GM19328 (cell line): ENCODE results near the gene OR6C76.

Source experiments
- ATAC-seq: cut with Tn5 transposase; IDR thresholded peaks from one replicate; pipeline ENCODE4 v1.9.1; 2021; ENCODE audit warnings: mild to moderate bottlenecking, moderate library complexity; ENCODE audit not compliant: unreplicated experiment

Gene OR6C76

DNA sequence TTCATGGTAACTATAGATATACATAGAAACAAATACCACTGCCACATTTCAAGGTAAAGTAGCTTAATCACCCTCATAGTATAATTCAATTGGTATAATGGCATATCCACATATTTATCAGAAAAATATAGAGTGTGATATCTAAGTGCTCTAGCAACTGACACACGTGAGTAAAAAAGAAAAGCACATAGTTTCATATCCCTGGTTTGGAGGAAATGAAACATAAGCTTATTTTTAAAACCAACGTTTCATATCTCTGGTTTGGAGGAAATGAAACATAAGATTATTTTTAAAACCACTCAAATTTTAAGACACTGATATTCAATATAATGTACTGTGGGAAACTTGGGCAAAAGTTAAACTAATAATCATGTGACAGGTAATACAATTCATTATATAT is 41.8 kb downstream of the OR6C76 start:
- ATAC-seq: peak; percentile 67

DNA sequence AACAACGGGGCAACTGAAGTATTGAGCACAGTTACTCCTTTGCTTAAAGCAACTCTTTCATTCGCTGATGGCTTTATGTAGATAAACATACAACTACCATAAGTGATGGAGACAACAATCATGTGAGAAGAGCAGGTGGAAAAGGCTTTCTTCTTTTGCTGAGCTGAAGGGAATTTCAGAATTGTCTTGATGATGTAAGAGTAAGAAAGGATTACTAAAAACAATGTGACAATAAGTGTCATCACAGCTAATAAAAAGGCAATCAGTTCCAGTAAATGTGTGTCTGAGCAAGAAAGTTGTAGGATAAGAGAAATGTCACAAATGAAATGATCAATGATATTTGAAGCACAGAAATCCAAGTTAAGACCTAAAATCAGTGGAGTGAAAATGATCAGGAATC is 43.2 kb downstream of the OR6C76 start:
- ATAC-seq: no peak

DNA sequence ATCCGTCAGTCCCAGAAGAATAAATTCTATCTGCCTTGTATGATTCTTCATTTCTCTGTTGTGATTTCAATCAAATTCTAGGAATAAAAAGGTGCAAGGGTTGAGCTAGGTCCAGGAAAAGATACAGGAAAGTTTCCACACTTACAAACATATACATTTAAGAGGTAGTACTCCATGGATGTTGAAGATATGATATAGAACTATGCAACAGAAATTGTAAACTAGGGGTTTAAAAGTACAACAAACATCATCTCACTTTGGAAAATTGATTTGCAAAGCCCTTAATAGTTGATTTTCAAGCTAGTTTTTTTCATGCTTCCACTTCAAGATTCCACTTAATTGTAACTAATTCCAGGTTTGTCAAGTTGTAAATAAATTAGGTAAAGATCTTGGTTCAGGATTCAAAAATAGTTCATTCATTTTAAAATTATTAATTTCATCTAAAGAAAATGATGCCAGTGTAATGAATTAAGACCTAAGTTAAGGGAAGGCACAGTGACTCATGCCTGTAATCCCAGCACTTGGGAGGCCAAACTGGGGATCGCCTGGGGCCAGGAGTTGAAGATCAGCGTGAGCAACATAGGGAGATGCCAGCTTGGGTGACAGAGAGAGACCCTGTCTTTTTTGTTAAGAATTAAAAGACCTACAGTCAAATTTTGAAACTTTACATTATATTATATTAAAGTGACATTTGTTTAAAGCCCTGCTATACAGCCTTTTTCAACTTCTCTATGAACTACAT is 44.2 kb downstream of the OR6C76 start, which contains the start of gene OR6C70:
TSS of gene OR6C70 (minus strand) at position 51 of the 742 bp plus-strand sequence. CDS start at position 51, 0 bp downstream.
- no peak for ATAC-seq

DNA sequence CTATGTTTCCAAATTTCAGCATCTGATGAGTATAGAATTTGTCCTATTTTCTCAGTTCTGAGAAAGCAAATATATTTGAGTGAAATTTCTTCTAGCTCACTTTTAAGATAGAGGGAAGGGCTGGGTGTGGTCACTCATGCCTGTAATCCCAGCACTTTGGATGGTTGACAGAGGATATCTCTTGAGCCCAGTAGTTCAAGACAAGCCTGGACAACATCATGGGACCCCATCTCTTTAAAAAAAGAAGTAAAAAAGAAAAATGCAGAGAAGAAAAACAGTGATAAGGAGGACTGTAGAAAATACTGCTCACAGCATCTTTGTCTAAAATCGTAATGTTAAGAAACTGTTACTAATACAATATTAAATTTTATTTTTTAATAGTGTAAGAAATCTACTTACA is 46.2 kb downstream of the OR6C76 start:
- ATAC-seq: no peak
